Neural cell (in vitro differentiated cells): ENCODE measurements around the gene EIF4E2. TPM values are rescaled to one million over a fixed set of nuclear protein-coding genes. Genes with fewer than 3 reads are reported as not detected.

Experiments
- H2AFZ ChIP-seq: fragments of 200-600, 300-800 bp; sonication (generic), shearing (Covaris generic); 2 replicates; pipeline ENCODE4 v1.6.0; 2014; ENCODE audit warnings: low read depth, mild to moderate bottlenecking, antibody characterized with exemption, low read length, moderate library complexity
- H3F3A ChIP-seq: fragments of 200-600 bp; shearing (Covaris generic); 2 replicates; pipeline ENCODE4 v1.6.1; 2016; ENCODE audit warnings: mild to moderate bottlenecking, moderate library complexity, mixed read lengths, antibody characterized with exemption, low read length; ENCODE audit not compliant: insufficient read depth, poor library complexity, severe bottlenecking
- H3K27ac ChIP-seq: fragments of 200-600, 300-800 bp; sonication (generic), shearing (Covaris generic); 2 replicates; pipeline ENCODE4 v1.5.1; 2014; ENCODE audit warnings: mild to moderate bottlenecking, low read length, moderate library complexity
- H3K27me3 ChIP-seq: fragments of 300-800, 200-600 bp; sonication (generic), shearing (Covaris generic); 2 replicates; pipeline ENCODE4 v1.6.0; 2014; ENCODE audit warnings: mild to moderate bottlenecking, low read depth, low read length, moderate library complexity; ENCODE audit not compliant: insufficient read depth
- H3K36me3 ChIP-seq: fragments of 300-800, 200-600 bp; sonication (generic), shearing (Covaris generic); 2 replicates; pipeline ENCODE4 v1.5.1; 2014; ENCODE audit warnings: mild to moderate bottlenecking, antibody characterized with exemption, low read length, moderate library complexity; ENCODE audit not compliant: insufficient read depth
- H3K4me2 ChIP-seq: fragments of 300-800, 200-600 bp; sonication (generic), shearing (Covaris generic); 2 replicates; pipeline ENCODE4 v1.6.0; 2014; ENCODE audit warnings: mild to moderate bottlenecking, low read length
- H3K4me3 ChIP-seq: fragments of 300-800, 200-600 bp; sonication (generic), shearing (Covaris generic); 2 replicates; pipeline ENCODE4 v1.5.1; 2014; ENCODE audit warnings: mild to moderate bottlenecking, low read length, moderate library complexity
- H3K79me2 ChIP-seq: fragments of 200-600 bp; shearing (Covaris generic); replicated peaks from 2 replicates; pipeline ENCODE4 v1.6.0; 2014; ENCODE audit warnings: mild to moderate bottlenecking, low read length, moderate library complexity; ENCODE audit not compliant: insufficient read depth
- H3K9ac ChIP-seq: fragments of 300-800, 200-600 bp; sonication (generic), shearing (Covaris generic); 2 replicates; pipeline ENCODE4 v1.6.1; 2016; ENCODE audit warnings: mild to moderate bottlenecking, low read length, mixed read lengths
- H3K9me2 ChIP-seq: fragments of 200-600 bp; shearing (Covaris generic); 2 replicates; pipeline ENCODE4 v1.6.1; 2016; ENCODE audit warnings: mild to moderate bottlenecking, low read length, mixed read lengths; ENCODE audit not compliant: insufficient read depth
- H3K9me3 ChIP-seq: fragments of 200-600, 300-800 bp; sonication (generic), shearing (Covaris generic); 2 replicates; pipeline ENCODE4 v1.6.1; 2016; ENCODE audit warnings: mild to moderate bottlenecking, mixed run types, low read length, moderate library complexity, mixed read lengths
- H4K20me1 ChIP-seq: fragments of 200-600 bp; shearing (Covaris generic); 2 replicates; pipeline ENCODE4 v1.6.1; 2016; ENCODE audit warnings: mild to moderate bottlenecking, mixed run types; ENCODE audit not compliant: insufficient read depth
- EP300 ChIP-seq: fragments of 450-650 bp; conservative IDR thresholded peaks from 2 replicates; pipeline ENCODE4 v1.6.1; 2014; ENCODE audit warnings: antibody characterized with exemption, mild to moderate bottlenecking, moderate library complexity; ENCODE audit not compliant: poor library complexity, severe bottlenecking
- EZH2 ChIP-seq: fragments of 200-600, 300-800 bp; shearing (Covaris generic), sonication (generic); IDR thresholded peaks from 2 replicates; pipeline ENCODE4 v1.6.1; 2014; ENCODE audit warnings: antibody characterized with exemption, low read length, borderline replicate concordance, mild to moderate bottlenecking; ENCODE audit not compliant: insufficient read depth, poor library complexity, severe bottlenecking
- MXI1 ChIP-seq: fragments of 450-650 bp; conservative IDR thresholded peaks from 2 replicates; pipeline ENCODE4 v1.6.1; 2014; ENCODE audit warnings: antibody characterized with exemption, mild to moderate bottlenecking; ENCODE audit not compliant: poor library complexity, severe bottlenecking
- POLR2AphosphoS5 ChIP-seq: IDR thresholded peaks from 2 replicates; pipeline ENCODE4 v1.6.1; 2012
- RAD21 ChIP-seq: fragments of 450-650 bp; conservative IDR thresholded peaks from 2 replicates; pipeline ENCODE4 v1.6.1; 2014; ENCODE audit warnings: antibody characterized with exemption, mild to moderate bottlenecking, moderate library complexity
- SMC3 ChIP-seq: fragments of 450-650 bp; conservative IDR thresholded peaks from 2 replicates; pipeline ENCODE4 v1.6.1; 2014; ENCODE audit warnings: antibody characterized with exemption, mild to moderate bottlenecking, moderate library complexity; ENCODE audit not compliant: poor library complexity
- TAF1 ChIP-seq: IDR thresholded peaks from 2 replicates; pipeline ENCODE4 v1.6.1; 2012; ENCODE audit warnings: low read depth
- polyA plus RNA-seq: library from polyadenylated mRNA; depleted of rRNA; stranded (reverse); fragments of >200 nt; gene quantifications from 2 replicates; pipeline ENCODE4 v1.2.3, GENCODE V29; 2014
- TF ChIP-seq, protein P1 (sequence below): fragments of 450-650 bp; IDR thresholded peaks from 2 replicates; pipeline ENCODE4 v1.5.1; 2014; ENCODE audit warnings: antibody characterized with exemption, mild to moderate bottlenecking, moderate library complexity; ENCODE audit not compliant: poor library complexity, severe bottlenecking
- TF ChIP-seq, protein P2 (sequence below): IDR thresholded peaks from 2 replicates; pipeline ENCODE4 v1.6.1; 2012; ENCODE audit warnings: borderline replicate concordance

The EIF4E2 gene
- polyA plus RNA-seq, 1 donor from 2014 or later, result 57.6 TPM

DNA sequence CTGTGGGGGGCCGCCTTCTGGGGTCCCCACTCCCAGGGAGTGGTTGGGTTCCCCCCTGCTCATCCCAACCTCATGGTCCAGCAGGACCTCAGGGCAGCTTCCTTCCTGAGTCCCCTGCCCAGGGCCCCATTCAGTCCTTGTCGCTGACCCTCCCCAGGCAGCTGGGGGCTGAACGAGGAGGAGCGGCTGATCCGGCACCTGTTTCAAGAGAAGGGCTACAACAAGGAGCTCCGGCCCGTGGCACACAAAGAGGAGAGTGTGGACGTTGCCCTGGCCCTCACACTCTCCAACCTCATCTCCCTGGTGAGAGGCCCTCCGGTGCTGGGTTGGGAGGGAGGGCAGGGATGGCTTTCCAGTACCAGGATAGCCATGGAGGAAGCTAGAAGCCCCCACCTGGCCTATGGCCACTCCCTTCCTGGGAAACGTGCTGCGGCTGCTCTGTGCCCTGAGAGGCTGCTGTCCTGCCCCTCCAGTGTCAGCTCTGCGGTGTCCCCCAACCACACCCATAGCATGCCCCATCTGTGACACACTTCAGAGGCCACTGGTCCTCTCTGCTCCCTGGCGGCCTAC is 24.0 kb upstream of the EIF4E2 start:
- Histone ChIP-seq H3K9me2 (no peaks in the 10 kb centered on the region), H2AFZ (no peak overlapping the region), H3K4me2 (no peak overlapping the region), H4K20me1 (no peaks in the 10 kb centered on the region), H3K9me3 (no peaks in the 10 kb centered on the region), H3K9ac (no peak overlapping the region), H3K36me3 (no peaks in the 10 kb centered on the region), H3K27me3 (peaks cover 28% of the 10 kb centered on the region), H3K4me3 (no peak overlapping the region), H3F3A (no peaks in the 10 kb centered on the region), H3K79me2 (no peaks in the 10 kb centered on the region), H3K27ac (no peak overlapping the region)
- TF ChIP-seq MXI1 (no peak), EP300 (no peak), POLR2AphosphoS5 (no peak), RAD21 (no peak), TAF1 (no peak)
- TF ChIP-seq, protein P1, sequence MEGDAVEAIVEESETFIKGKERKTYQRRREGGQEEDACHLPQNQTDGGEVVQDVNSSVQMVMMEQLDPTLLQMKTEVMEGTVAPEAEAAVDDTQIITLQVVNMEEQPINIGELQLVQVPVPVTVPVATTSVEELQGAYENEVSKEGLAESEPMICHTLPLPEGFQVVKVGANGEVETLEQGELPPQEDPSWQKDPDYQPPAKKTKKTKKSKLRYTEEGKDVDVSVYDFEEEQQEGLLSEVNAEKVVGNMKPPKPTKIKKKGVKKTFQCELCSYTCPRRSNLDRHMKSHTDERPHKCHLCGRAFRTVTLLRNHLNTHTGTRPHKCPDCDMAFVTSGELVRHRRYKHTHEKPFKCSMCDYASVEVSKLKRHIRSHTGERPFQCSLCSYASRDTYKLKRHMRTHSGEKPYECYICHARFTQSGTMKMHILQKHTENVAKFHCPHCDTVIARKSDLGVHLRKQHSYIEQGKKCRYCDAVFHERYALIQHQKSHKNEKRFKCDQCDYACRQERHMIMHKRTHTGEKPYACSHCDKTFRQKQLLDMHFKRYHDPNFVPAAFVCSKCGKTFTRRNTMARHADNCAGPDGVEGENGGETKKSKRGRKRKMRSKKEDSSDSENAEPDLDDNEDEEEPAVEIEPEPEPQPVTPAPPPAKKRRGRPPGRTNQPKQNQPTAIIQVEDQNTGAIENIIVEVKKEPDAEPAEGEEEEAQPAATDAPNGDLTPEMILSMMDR, result no peak

DNA sequence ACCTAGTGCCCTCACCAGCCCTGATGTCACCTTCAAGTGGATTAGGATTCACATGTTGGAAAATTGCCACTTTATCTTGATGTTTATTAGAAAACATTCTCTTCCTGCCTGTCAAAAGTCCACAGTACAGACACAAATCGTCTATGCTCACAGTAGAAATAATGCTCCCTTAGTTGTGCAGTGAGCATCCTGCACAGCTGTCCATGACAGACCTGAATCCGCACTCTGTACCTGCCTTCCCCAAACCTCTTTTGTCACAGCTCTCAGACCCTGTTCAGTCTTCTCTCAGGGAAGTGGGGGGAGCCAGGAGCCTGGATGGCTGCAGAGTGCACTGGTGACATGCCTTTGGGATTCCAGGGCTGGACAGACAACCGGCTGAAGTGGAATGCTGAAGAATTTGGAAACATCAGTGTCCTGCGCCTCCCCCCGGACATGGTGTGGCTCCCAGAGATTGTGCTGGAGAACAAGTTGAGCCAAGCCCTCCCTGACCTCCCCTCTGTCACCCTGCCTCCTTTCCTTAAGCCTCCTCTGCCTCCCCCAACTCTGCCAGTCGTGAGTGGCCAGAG is 22.5 kb upstream of the EIF4E2 start:
- Histone ChIP-seq H3K27ac (no peak overlapping the region), H2AFZ (no peak overlapping the region), H3K79me2 (no peaks in the 10 kb centered on the region), H4K20me1 (no peaks in the 10 kb centered on the region), H3K36me3 (no peaks in the 10 kb centered on the region), H3K4me2 (no peak overlapping the region), H3K4me3 (no peak overlapping the region), H3K9me3 (no peaks in the 10 kb centered on the region), H3F3A (no peaks in the 10 kb centered on the region), H3K9me2 (no peaks in the 10 kb centered on the region), H3K27me3 (peaks cover 20% of the 10 kb centered on the region), H3K9ac (no peak overlapping the region)
- no peak for TF ChIP-seq SMC3
- no peak for TF ChIP-seq EZH2
- TF ChIP-seq TAF1, result no peak
- TF ChIP-seq POLR2AphosphoS5, result no peak
- no peak for TF ChIP-seq MXI1
- TF ChIP-seq RAD21, result no peak
- no peak for TF ChIP-seq EP300
- TF ChIP-seq, protein P2, sequence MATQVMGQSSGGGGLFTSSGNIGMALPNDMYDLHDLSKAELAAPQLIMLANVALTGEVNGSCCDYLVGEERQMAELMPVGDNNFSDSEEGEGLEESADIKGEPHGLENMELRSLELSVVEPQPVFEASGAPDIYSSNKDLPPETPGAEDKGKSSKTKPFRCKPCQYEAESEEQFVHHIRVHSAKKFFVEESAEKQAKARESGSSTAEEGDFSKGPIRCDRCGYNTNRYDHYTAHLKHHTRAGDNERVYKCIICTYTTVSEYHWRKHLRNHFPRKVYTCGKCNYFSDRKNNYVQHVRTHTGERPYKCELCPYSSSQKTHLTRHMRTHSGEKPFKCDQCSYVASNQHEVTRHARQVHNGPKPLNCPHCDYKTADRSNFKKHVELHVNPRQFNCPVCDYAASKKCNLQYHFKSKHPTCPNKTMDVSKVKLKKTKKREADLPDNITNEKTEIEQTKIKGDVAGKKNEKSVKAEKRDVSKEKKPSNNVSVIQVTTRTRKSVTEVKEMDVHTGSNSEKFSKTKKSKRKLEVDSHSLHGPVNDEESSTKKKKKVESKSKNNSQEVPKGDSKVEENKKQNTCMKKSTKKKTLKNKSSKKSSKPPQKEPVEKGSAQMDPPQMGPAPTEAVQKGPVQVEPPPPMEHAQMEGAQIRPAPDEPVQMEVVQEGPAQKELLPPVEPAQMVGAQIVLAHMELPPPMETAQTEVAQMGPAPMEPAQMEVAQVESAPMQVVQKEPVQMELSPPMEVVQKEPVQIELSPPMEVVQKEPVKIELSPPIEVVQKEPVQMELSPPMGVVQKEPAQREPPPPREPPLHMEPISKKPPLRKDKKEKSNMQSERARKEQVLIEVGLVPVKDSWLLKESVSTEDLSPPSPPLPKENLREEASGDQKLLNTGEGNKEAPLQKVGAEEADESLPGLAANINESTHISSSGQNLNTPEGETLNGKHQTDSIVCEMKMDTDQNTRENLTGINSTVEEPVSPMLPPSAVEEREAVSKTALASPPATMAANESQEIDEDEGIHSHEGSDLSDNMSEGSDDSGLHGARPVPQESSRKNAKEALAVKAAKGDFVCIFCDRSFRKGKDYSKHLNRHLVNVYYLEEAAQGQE, result no peak
- TF ChIP-seq, protein P1, result no peak
